ENCODE results near the gene UST.

- TF ChIP-seq CTCF (conservative IDR thresholded peaks at IDR 0.05; ENCODE audit: low read length): no peak
- no peak for TF ChIP-seq EZH2phosphoT487 (IDR thresholded peaks at IDR 0.05; ENCODE audit: borderline replicate concordance)
Measured at GRCh38 chr6:148736774-148737412, 9.9 kb upstream of the UST start.

All from Loucy (cell line).